Hepatocyte (in vitro differentiated cells): Measurements from ENCODE around the gene MACROD2. TPM values are rescaled to one million over a fixed set of nuclear protein-coding genes. Genes with fewer than 3 reads are reported as not detected.

Experiments
- DNase-seq: peaks from one replicate; pipeline ENCODE4 v3.0.0-alpha.2; 2016; ENCODE audit warnings: low spot score
- H2AFZ ChIP-seq: fragments of 200-600 bp; sonication (generic); 2 replicates; pipeline ENCODE4 v1.6.0; 2016; ENCODE audit warnings: antibody characterized with exemption, mild to moderate bottlenecking
- H3K27ac ChIP-seq: fragments of 200-600 bp; sonication (generic); 2 replicates; pipeline ENCODE4 v1.5.1; 2016; ENCODE audit warnings: mild to moderate bottlenecking
- H3K27me3 ChIP-seq: fragments of 200-600 bp; sonication (generic); 2 replicates; pipeline ENCODE4 v1.6.1; 2016
- H3K36me3 ChIP-seq: fragments of 200-600 bp; sonication (generic); replicated peaks from 2 replicates; pipeline ENCODE4 v1.5.1; 2016; ENCODE audit warnings: low read depth; ENCODE audit not compliant: insufficient read depth
- H3K4me1 ChIP-seq: fragments of 200-600 bp; sonication (generic); 2 replicates; pipeline ENCODE4 v1.5.1; 2016; ENCODE audit warnings: mild to moderate bottlenecking, moderate library complexity; ENCODE audit not compliant: insufficient read depth
- H3K4me2 ChIP-seq: fragments of 200-600 bp; sonication (generic); 2 replicates; pipeline ENCODE4 v1.6.0; 2016
- H3K4me3 ChIP-seq: fragments of 200-600 bp; sonication (generic); 2 replicates; pipeline ENCODE4 v1.5.1; 2016; ENCODE audit warnings: mild to moderate bottlenecking
- H3K79me2 ChIP-seq: fragments of 200-600 bp; sonication (generic); 2 replicates; pipeline ENCODE4 v1.6.0; 2017; ENCODE audit warnings: mild to moderate bottlenecking
- H3K9me2 ChIP-seq: fragments of 200-600 bp; sonication (generic); replicated peaks from 2 replicates; pipeline ENCODE4 v1.6.0; 2017; ENCODE audit warnings: mild to moderate bottlenecking; ENCODE audit not compliant: insufficient read depth
- H3K9me3 ChIP-seq: fragments of 200-600 bp; sonication (generic); 2 replicates; pipeline ENCODE4 v1.5.1; 2016; ENCODE audit warnings: low read depth, mild to moderate bottlenecking
- H4K20me1 ChIP-seq: fragments of 200-600 bp; sonication (generic); 2 replicates; pipeline ENCODE4 v1.6.0; 2016; ENCODE audit warnings: mild to moderate bottlenecking; ENCODE audit not compliant: insufficient read depth, poor library complexity, severe bottlenecking
- CTCF ChIP-seq: fragments of 200-600 bp; sonication (generic); IDR thresholded peaks from 2 replicates; pipeline ENCODE4 v1.5.1; 2016; ENCODE audit warnings: antibody characterized with exemption, mild to moderate bottlenecking; ENCODE audit not compliant: poor library complexity
- EZH2 ChIP-seq: fragments of 200-600 bp; sonication (generic); IDR thresholded peaks from 2 replicates; pipeline ENCODE4 v1.6.1; 2016; ENCODE audit warnings: antibody characterized with exemption, mild to moderate bottlenecking, borderline replicate concordance
- EZH2phosphoT487 ChIP-seq: fragments of 200-600 bp; sonication (generic); IDR thresholded peaks from one replicate; pipeline ENCODE4 v1.6.1; 2018; ENCODE audit warnings: antibody characterized with exemption, mild to moderate bottlenecking, low read depth, moderate library complexity; ENCODE audit not compliant: unreplicated experiment, severe bottlenecking
- WGBS: methylation state at CpG from one replicate; pipeline ENCODE4 v1.1.6; 2016; ENCODE audit warnings: low lambda C conversion rate; ENCODE audit errors: missing lambda C conversion rate; 5-methylcytosine and 5-hydroxymethylcytosine counted together
- polyA plus RNA-seq: library from polyadenylated mRNA; unstranded; fragments of >200 nt; fragmentation: Nextera tagmentation; extraction: Ambion mirVana; gene quantifications from 2 replicates; pipeline ENCODE4 v1.2.1, GENCODE V29; 2016
- total RNA-seq: library from RNA; depleted of rRNA; stranded (reverse); fragments of >200 nt; gene quantifications from 2 replicates; pipeline ENCODE4 v1.2.3, GENCODE V29; 2014

MACROD2 gene
- total and polyA plus RNA-seq, 2 experiments from 2014 or later: 2.4 to 3.1 TPM

GRCh38 chr20:15619816-15620215 lies 1624.5 kb downstream of the MACROD2 start:
- Histone ChIP-seq H3K36me3 (no peaks in the 10 kb centered on the region), H3K27ac (no peak overlapping the region), H3K4me1 (no peaks in the 10 kb centered on the region), H3K4me3 (no peak overlapping the region), H4K20me1 (no peaks in the 10 kb centered on the region), H3K4me2 (no peak overlapping the region), H3K79me2 (no peaks in the 10 kb centered on the region), H3K27me3 (no peaks in the 10 kb centered on the region), H3K9me3 (no peaks in the 10 kb centered on the region), H2AFZ (no peak overlapping the region), H3K9me2 (no peaks in the 10 kb centered on the region)
- no peak for DNase-seq
- WGBS: 94% methylated on average over 6 of the region's 6 CpGs
- TF ChIP-seq EZH2: no peak
- no peak for TF ChIP-seq CTCF
- no peak for TF ChIP-seq EZH2phosphoT487

- no peak overlapping the region for H3K4me3 ChIP-seq
- H3K9me2 ChIP-seq: no peaks in the 10 kb centered on the region
- H3K4me1 ChIP-seq: no peaks in the 10 kb centered on the region
- H3K9me3 ChIP-seq: no peaks in the 10 kb centered on the region
- H3K27me3 ChIP-seq: no peaks in the 10 kb centered on the region
- 97% methylated on average over 6 of the region's 6 CpGs for WGBS
- no peak overlapping the region for H3K27ac ChIP-seq
- no peaks in the 10 kb centered on the region for H3K36me3 ChIP-seq
- no peaks in the 10 kb centered on the region for H4K20me1 ChIP-seq
- H3K79me2 ChIP-seq: no peaks in the 10 kb centered on the region
- H3K4me2 ChIP-seq: no peak overlapping the region
- H2AFZ ChIP-seq: no peak overlapping the region
- no peak for DNase-seq
- TF ChIP-seq EZH2 (no peak), EZH2phosphoT487 (no peak), CTCF (no peak)
Observed at GRCh38 chr20:15622368-15622767, 1627.1 kb downstream of the MACROD2 start.

- no peaks in the 10 kb centered on the region for H3K36me3 ChIP-seq
- H2AFZ ChIP-seq: no peak overlapping the region
- no peak overlapping the region for H3K4me3 ChIP-seq
- H3K9me3 ChIP-seq: no peaks in the 10 kb centered on the region
- no peaks in the 10 kb centered on the region for H4K20me1 ChIP-seq
- no peak overlapping the region for H3K4me2 ChIP-seq
- H3K27ac ChIP-seq: no peak overlapping the region
- no peaks in the 10 kb centered on the region for H3K4me1 ChIP-seq
- WGBS: 91% methylated on average over 2 of the region's 2 CpGs
- no peak for DNase-seq
- H3K79me2 ChIP-seq: no peaks in the 10 kb centered on the region
- TF ChIP-seq EZH2: no peak
- TF ChIP-seq CTCF: no peak
- no peak for TF ChIP-seq EZH2phosphoT487
- H3K27me3 ChIP-seq: no peaks in the 10 kb centered on the region
- H3K9me2 ChIP-seq: no peaks in the 10 kb centered on the region
Observed at GRCh38 chr20:15623215-15623614, 1627.9 kb downstream of the MACROD2 start.

- Histone ChIP-seq H3K36me3 (no peaks in the 10 kb centered on the region), H3K79me2 (no peaks in the 10 kb centered on the region), H3K9me2 (no peaks in the 10 kb centered on the region), H3K4me3 (no peak overlapping the region), H3K4me1 (no peaks in the 10 kb centered on the region), H3K27ac (no peak overlapping the region), H3K27me3 (no peaks in the 10 kb centered on the region), H2AFZ (no peak overlapping the region), H3K9me3 (no peaks in the 10 kb centered on the region), H3K4me2 (no peak overlapping the region), H4K20me1 (no peaks in the 10 kb centered on the region)
- DNase-seq: no peak
- TF ChIP-seq CTCF: no peak
- no peak for TF ChIP-seq EZH2phosphoT487
- no peak for TF ChIP-seq EZH2
- WGBS: 83% methylated on average over 2 of the region's 2 CpGs
Observed at GRCh38 chr20:15625981-15626380, 1630.7 kb downstream of the MACROD2 start.
